Activated CD4-positive, alpha-beta memory T cell treated with anti-CD3 and anti-CD28 coated beads for 36 hours (primary cell): ENCODE results near the gene NUDCD3. TPM values are rescaled to one million over a fixed set of nuclear protein-coding genes. Genes with fewer than 3 reads are reported as not detected.

Source experiments
- CTCF ChIA-PET: fragments of 350-600 bp; sonication (Branson Sonifier 250); formaldehyde crosslinking; loops from one replicate; lab custom pipeline; 2021; ENCODE audit warnings: antibody characterized with exemption, inconsistent platforms; lab: Charles Lee
- POLR2A ChIA-PET: fragments of 350-600 bp; sonication (Branson Sonifier 250); formaldehyde crosslinking; loops from one replicate; lab custom pipeline; 2021; ENCODE audit warnings: antibody characterized with exemption; lab: Charles Lee
- DNase-seq: peaks from one replicate; pipeline ENCODE4 v3.0.0-alpha.2; 2020
- H3K27ac Mint-ChIP-seq: one replicate; pipeline ENCODE4 v1.8.0; 2021; ENCODE audit warnings: mixed read lengths
- H3K27me3 Mint-ChIP-seq: one replicate; pipeline ENCODE4 v1.8.0; 2021; ENCODE audit warnings: mixed read lengths
- H3K36me3 Mint-ChIP-seq: one replicate; pipeline ENCODE4 v1.8.0; 2021; ENCODE audit warnings: mixed read lengths
- H3K4me1 Mint-ChIP-seq: one replicate; pipeline ENCODE4 v1.8.0; 2021; ENCODE audit warnings: low read depth, mixed read lengths
- H3K4me3 Mint-ChIP-seq: one replicate; pipeline ENCODE4 v1.8.0; 2021; ENCODE audit warnings: mild to moderate bottlenecking, mixed read lengths
- H3K9me3 Mint-ChIP-seq: one replicate; pipeline ENCODE4 v1.8.0; 2021; ENCODE audit warnings: mixed read lengths
- intact Hi-C: fragments of 100-400 bp; cut with micrococcal nuclease; formaldehyde crosslinking; loops from one replicate; pipeline ENCODE4 v1.15.1; 2023
- total RNA-seq, 2 experiments: library from RNA; stranded (reverse); gene quantifications; one replicate each; pipeline ENCODE4 v1.2.3, GENCODE V29; 2021

Gene NUDCD3
- total RNA-seq, 2 experiments from 2014 or later: 88.9 to 92.4 TPM

DNA sequence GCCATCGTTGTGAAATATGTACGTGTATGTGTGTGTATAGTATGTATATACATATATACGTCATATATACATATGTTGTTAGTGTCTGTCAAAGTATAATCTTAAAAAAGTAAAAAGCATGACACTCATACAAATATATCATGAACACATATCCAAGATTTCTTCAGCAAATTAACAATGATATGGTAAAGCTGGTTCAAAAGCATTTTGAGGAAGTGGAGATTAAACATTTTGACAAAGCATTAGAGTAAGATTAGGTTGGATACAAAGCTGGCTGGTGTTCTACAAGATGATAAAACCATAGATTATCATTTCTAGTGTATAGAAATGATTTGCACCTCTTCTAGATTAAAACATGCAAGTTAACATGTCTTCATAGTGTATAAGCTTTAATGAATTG is 771 bp upstream of the NUDCD3 start:
- H3K36me3 Mint-ChIP-seq: peaks cover 7% of the 10 kb centered on the region
- H3K4me1 Mint-ChIP-seq: peaks cover 34% of the 10 kb centered on the region
- peak overlapping the region; percentile 96 for H3K27ac Mint-ChIP-seq
- no peak for DNase-seq
- H3K27me3 Mint-ChIP-seq: no peaks in the 10 kb centered on the region
- H3K4me3 Mint-ChIP-seq: peak overlapping the region; percentile 87
- intact Hi-C loops: loop anchor here (2.0 to 5.0 kb wide), 3 partner anchors 232 to 356 kb away; partner anchors contain the start of genes H2AZ2 and PPIA
- POLR2A ChIA-PET: interaction anchor here (0.8 to 2.6 kb wide), 5 partner anchors 29 to 620 kb away, joined by 3 to 10 read pairs (median 4); partner anchors contain the start of gene TBRG4
- no peaks in the 10 kb centered on the region for H3K9me3 Mint-ChIP-seq
- CTCF ChIA-PET: interaction anchor here (1.1 to 5.0 kb wide), 6 partner anchors 25 to 290 kb away, joined by 5 to 32 read pairs (median 14); partner anchors contain the start of gene YKT6

DNA sequence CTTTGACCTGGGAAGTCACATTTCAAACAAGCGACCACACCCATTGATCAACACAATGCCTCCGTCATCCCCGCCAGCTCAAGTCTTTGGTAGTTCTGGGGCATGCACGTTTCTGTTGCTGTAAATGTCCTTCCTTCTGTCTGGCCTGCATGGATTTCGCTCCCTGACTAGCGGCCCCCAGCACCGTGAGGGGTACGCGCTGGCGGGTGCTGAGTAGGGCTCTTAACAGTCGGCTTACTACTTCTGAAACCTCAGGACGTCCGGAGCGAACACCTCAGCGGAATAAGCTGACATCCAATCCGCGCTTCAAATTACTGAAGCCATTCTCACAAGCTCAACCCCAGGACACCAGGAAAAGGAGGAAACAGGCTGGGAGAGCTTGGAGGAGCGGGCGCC is 505 bp downstream of the NUDCD3 start:
- Mint-ChIP-seq H3K27ac (peak overlapping the region; percentile 96), H3K4me1 (peaks cover 45% of the 10 kb centered on the region), H3K9me3 (no peaks in the 10 kb centered on the region), H3K27me3 (no peaks in the 10 kb centered on the region), H3K36me3 (peaks cover 11% of the 10 kb centered on the region), H3K4me3 (peak overlapping the region; percentile 87)
- no peak for DNase-seq
- intact Hi-C loops: loop anchor here (1.0 to 5.0 kb wide), 4 partner anchors 29 to 357 kb away; partner anchors contain the start of genes H2AZ2 and PPIA
- CTCF ChIA-PET: interaction anchor here (0.6 to 5.0 kb wide), 9 partner anchors 10 to 309 kb away, joined by 3 to 32 read pairs (median 10); no protein-coding TSS in a partner anchor
- POLR2A ChIA-PET: interaction anchor here (0.6 to 2.6 kb wide), 7 partner anchors 10 to 309 kb away, joined by 3 to 10 read pairs (median 5); partner anchors contain the start of genes DDX56 and TMED4

DNA sequence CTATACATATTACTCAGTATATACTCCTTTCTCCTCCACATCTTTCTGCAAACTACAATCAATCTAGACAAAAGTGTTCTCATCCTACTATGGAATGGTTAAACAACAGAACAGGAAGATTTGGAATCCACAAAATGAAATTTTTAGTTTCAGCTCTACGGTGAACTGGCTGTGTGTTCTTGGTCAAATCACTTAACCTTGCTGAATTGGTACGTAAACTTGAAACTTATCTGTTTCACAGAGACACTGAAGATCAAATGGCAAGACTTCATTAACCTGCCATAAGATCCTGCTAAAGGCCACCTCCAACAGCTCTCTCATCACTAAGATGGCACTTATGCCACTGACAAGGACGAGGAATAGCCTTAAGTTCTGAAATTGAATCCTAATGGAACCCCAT is 1.5 kb downstream of the NUDCD3 start:
- CTCF ChIA-PET: interaction anchor here (0.6 to 5.0 kb wide), 5 partner anchors 9 to 248 kb away, joined by 4 to 32 read pairs (median 14); no protein-coding TSS in a partner anchor

DNA sequence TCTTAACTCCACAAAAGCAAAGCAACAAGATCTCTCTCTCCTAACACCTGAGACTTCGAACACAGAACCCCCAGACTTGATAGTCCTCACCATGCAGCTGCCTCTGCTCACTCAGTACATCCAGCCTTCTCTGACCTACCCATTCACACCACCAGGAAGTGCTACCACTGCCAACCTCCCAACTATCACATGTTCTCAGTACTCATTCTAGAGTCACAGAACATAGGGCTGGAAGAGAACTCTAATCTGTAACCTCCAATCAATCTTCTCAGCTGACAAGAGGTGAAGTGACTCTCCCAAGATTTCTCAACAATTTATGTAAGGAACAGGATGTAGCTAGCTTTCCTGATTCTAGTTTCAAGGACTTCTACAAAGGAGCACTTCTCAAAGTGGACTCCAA is 3.8 kb downstream of the NUDCD3 start:
- DNase-seq: no peak
- Mint-ChIP-seq H3K9me3 (peaks cover 18% of the 10 kb centered on the region), H3K27me3 (no peaks in the 10 kb centered on the region), H3K4me1 (peaks cover 71% of the 10 kb centered on the region), H3K36me3 (peaks cover 41% of the 10 kb centered on the region), H3K4me3 (no peak overlapping the region), H3K27ac (no peak overlapping the region)
- ChIA-PET CTCF (interaction anchor here (1.2 to 5.0 kb wide), 2 partner anchors 9 to 78 kb away, joined by 3 to 32 read pairs; no protein-coding TSS in a partner anchor), POLR2A (no interaction called here)
- intact Hi-C loops: no loop called here

More for the DNA sequence above, 1.5 kb downstream of the NUDCD3 start:
- POLR2A ChIA-PET: interaction anchor here (0.7 to 1.4 kb wide), 2 partner anchors 85 to 92 kb away, joined by 3 to 5 read pairs; partner anchors contain the start of genes DDX56 and TMED4
- peak overlapping the region; percentile 87 for H3K4me3 Mint-ChIP-seq
- intact Hi-C loops: no loop called here
- H3K9me3 Mint-ChIP-seq: peaks cover 2% of the 10 kb centered on the region
- H3K27me3 Mint-ChIP-seq: no peaks in the 10 kb centered on the region
- H3K36me3 Mint-ChIP-seq: peaks cover 20% of the 10 kb centered on the region
- H3K27ac Mint-ChIP-seq: no peak overlapping the region
- no peak for DNase-seq
- H3K4me1 Mint-ChIP-seq: peaks cover 52% of the 10 kb centered on the region

DNA sequence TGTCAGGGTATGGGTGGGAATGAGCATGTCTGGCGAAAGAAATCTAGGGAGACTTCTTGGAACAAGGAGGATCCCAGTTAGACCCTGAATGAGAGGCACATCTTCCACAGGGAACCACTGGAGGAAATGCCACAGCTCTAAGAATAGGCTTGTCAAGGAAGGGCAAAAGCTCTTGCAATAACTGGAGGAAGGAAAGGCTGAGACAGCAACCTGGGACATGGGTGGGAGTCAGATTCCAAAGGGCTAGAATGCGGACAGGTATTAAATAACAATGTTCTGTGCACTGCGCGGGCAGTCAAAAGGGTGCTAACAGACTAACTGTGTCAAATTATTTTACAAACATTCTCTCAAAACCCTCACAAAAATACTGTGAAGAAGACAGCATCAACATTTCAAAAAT is 4.5 kb downstream of the NUDCD3 start:
- H3K36me3 Mint-ChIP-seq: peaks cover 47% of the 10 kb centered on the region
- DNase-seq: no peak
- peaks cover 18% of the 10 kb centered on the region for H3K9me3 Mint-ChIP-seq
- H3K27me3 Mint-ChIP-seq: no peaks in the 10 kb centered on the region
- no peak overlapping the region for H3K4me3 Mint-ChIP-seq
- H3K4me1 Mint-ChIP-seq: peaks cover 66% of the 10 kb centered on the region
- POLR2A ChIA-PET: no interaction called here
- H3K27ac Mint-ChIP-seq: no peak overlapping the region
- CTCF ChIA-PET: no interaction called here
- intact Hi-C loops: no loop called here

DNA sequence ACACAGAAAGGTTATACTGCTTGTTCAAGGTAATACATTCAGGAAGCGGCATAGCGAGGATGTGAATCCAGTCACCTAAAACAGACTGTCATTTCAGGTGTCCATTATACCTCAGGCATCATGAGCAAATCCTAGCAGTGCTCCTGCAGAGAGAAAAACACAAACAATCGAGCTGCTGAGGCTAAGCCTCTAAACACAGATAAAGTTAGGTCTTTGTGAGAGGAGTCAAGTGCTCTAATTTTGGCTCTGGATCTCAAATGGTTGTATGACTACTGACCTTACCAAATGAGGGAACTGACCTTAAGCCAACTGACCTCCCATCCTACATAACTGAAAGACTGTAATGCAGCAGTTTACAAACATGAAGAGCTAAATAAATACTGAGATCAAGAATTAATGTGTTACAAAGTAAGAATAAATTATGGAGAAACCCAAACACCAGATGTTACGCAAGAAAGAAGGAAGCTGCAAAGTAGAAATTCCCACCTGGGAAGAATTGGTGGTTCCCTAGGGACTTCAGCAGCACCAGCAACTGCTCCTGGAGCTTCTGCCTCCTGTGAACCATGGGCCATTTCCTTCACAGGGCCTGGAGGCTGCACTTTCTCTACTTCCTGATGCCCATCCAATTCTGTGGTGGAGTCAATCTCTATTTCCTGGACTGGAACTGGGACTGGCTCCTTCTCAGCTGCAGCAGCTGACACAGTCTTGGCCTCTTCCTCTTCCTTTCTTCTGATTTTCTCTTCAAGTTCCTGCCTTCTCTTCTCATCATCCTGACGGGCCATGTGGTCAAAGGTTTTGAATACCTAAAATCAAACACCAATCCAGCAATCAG is 5.8 kb downstream of the NUDCD3 start:
- Mint-ChIP-seq H3K4me3 (no peak overlapping the region), H3K4me1 (peaks cover 67% of the 10 kb centered on the region), H3K36me3 (peaks cover 55% of the 10 kb centered on the region), H3K27ac (no peak overlapping the region), H3K27me3 (no peaks in the 10 kb centered on the region), H3K9me3 (peaks cover 18% of the 10 kb centered on the region)
- ChIA-PET CTCF (interaction anchor here (0.5 to 1.9 kb wide), 4 partner anchors 10 to 361 kb away, joined by 3 to 7 read pairs (median 4); partner anchors contain the start of gene POLD2), POLR2A (no interaction called here)
- intact Hi-C loops: no loop called here
- DNase-seq: no peak

DNA sequence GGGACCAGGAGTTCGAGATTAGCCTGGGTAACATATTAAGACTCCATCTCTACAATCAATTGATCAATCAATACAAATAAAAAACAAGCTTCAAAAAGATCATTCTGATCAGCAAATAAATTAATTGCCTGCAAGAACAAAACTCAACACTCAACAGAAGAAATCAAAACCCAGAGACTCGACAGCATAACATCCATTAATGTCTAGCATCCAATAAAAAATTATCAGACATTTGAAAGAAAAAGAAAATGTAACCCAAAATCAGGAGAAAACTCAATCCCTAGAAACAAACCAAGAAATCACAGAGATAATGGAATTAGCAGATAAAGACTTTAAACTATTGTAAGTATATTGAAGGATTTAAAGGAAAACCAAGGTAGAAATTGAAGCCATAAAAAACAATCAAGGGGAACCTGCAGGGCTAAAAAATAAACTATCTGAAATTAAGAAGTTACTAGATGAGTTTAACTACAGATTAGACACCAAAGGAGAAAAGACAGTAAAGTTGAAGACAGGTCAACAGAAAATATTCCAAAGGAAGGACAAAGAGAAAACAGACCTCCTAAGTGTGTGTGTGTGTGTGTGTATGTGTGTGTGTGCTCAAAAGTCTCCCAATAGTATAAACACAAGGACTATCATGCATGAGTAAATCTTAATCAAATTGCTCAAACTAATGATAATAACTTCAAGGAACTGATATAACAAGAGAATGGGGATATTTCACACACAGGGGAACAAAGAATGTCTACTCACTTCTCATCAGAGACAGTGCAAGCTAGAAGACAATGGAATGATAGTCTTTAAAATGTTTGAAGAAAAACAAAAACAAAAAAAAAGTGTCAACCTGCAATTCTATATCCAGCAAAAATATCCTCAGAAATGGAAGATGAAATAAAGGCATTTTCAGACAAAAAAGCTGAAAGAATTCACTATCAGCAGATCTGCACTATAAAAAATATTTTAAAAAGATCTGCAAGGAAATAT is 7.7 kb downstream of the NUDCD3 start:
- intact Hi-C loops: no loop called here
- DNase-seq: no peak
- POLR2A ChIA-PET: interaction anchor here (0.6 to 0.7 kb wide), 2 partner anchors 12 to 240 kb away, joined by 3 to 4 read pairs; no protein-coding TSS in a partner anchor
- Mint-ChIP-seq H3K4me3 (no peak overlapping the region), H3K27ac (no peak overlapping the region), H3K9me3 (peaks cover 20% of the 10 kb centered on the region), H3K4me1 (peaks cover 56% of the 10 kb centered on the region), H3K36me3 (peaks cover 60% of the 10 kb centered on the region), H3K27me3 (no peaks in the 10 kb centered on the region)
- CTCF ChIA-PET: interaction anchor here (1.9 kb wide), 1 partner anchor 83 kb away, joined by 5 read pairs; no protein-coding TSS in a partner anchor

DNA sequence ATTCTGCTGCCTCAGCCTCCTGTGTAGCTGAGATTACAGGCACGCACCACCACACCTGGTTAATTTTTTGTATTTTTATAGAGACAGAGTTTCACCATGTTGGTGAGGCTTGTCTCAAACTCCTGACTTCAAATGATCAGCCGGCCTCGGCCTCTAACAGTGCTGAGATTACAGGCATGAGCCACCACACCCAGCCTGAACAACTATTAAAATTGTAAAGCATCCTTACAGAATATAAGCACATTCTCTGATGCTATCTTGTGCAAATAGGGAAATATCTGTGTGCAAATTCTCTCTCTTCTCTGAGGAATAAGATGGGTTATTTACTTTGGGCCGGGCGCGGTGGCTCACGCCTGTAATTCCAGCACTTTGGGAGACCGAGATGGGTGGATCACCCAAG is 12.5 kb downstream of the NUDCD3 start:
- no peak overlapping the region for H3K4me3 Mint-ChIP-seq
- peaks cover 38% of the 10 kb centered on the region for H3K4me1 Mint-ChIP-seq
- ChIA-PET CTCF (interaction anchor here (0.6 to 1.8 kb wide), 9 partner anchors 9 to 237 kb away, joined by 3 to 10 read pairs (median 3); partner anchors contain the start of gene NUDCD3), POLR2A (interaction anchor here (0.9 kb wide), 1 partner anchor 12 kb away, joined by 3 read pairs; no protein-coding TSS in a partner anchor)
- H3K36me3 Mint-ChIP-seq: peaks cover 60% of the 10 kb centered on the region
- DNase-seq: no peak
- no peak overlapping the region for H3K27ac Mint-ChIP-seq
- intact Hi-C loops: loop anchor here (1.0 to 5.0 kb wide), 3 partner anchors 18 to 237 kb away; no protein-coding TSS in a partner anchor
- H3K27me3 Mint-ChIP-seq: no peaks in the 10 kb centered on the region
- peaks cover 8% of the 10 kb centered on the region for H3K9me3 Mint-ChIP-seq

DNA sequence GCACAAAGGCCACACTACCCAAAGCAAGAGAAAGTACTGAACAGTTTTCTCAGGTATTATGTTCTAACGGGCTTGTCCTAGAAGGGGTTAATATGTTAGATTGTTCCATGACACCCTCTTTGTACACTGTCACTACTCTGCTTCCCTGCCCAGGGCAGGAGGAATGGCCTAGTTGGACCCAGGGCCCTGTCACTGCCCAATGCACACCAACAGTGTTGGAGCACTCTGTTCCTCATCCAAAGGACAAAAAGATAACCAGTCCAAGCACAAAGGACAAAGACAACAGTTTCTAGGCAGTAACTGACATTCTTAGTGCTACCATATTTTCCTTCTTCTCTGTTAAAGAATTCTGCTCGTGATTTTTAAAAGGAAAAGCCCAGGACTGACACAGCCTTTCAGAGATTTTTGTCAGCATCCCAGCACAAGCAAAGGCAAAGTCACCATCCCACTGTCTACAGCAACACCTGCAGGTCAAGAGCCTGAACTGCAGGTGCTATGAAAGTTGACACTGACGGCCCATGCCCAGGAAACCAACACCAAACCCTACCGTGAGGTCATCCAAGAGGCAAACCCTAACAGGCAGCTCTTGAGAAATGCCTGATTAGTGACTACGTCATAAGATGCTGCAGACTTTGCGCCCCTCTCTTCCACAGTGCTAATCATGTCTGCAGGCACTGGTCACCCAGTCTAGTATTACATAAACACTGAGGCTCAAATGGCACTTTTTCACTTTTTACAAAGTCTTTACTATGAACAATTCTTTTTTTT is 13.2 kb downstream of the NUDCD3 start:
- DNase-seq: peak; percentile 72
- intact Hi-C loops: loop anchor here (1.0 to 5.0 kb wide), 3 partner anchors 17 to 236 kb away; no protein-coding TSS in a partner anchor
- POLR2A ChIA-PET: interaction anchor here (0.9 kb wide), 1 partner anchor 13 kb away, joined by 3 read pairs; no protein-coding TSS in a partner anchor
- H3K36me3 Mint-ChIP-seq: peaks cover 56% of the 10 kb centered on the region
- no peak overlapping the region for H3K4me3 Mint-ChIP-seq
- no peak overlapping the region for H3K27ac Mint-ChIP-seq
- CTCF ChIA-PET: interaction anchor here (0.6 to 1.8 kb wide), 8 partner anchors 9 to 236 kb away, joined by 3 to 10 read pairs (median 4); partner anchors contain the start of gene NUDCD3
- H3K27me3 Mint-ChIP-seq: no peaks in the 10 kb centered on the region
- peaks cover 33% of the 10 kb centered on the region for H3K4me1 Mint-ChIP-seq
- H3K9me3 Mint-ChIP-seq: peaks cover 2% of the 10 kb centered on the region

DNA sequence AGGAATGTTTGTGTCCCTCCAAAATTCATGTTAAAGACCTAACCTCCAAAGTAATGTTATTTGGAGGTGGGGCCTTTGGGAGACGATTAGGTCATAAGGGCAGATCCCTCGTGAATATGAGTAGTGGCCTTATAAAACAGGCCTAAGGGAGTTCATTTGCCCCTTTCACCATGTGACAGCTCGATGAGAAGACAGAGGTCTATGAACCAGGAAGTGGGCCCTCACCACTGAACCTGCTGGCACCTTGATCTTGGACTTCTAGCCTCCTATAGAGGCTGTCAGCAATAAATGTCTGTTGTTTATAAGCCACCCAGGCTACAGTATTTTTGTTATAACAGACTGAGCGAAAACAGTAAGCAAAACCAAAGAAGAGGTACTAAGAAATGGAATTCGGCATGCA is 14.1 kb downstream of the NUDCD3 start:
- POLR2A ChIA-PET: no interaction called here
- H3K27me3 Mint-ChIP-seq: no peaks in the 10 kb centered on the region
- CTCF ChIA-PET: interaction anchor here (1.0 to 1.9 kb wide), 4 partner anchors 16 to 236 kb away, joined by 4 to 8 read pairs (median 6); no protein-coding TSS in a partner anchor
- DNase-seq: no peak
- no peak overlapping the region for H3K27ac Mint-ChIP-seq
- H3K9me3 Mint-ChIP-seq: peaks cover 2% of the 10 kb centered on the region
- intact Hi-C loops: loop anchor here (5.0 kb wide), 1 partner anchor 219 kb away; no protein-coding TSS in a partner anchor
- peaks cover 51% of the 10 kb centered on the region for H3K36me3 Mint-ChIP-seq
- peaks cover 35% of the 10 kb centered on the region for H3K4me1 Mint-ChIP-seq
- no peak overlapping the region for H3K4me3 Mint-ChIP-seq
